Activated naive CD8-positive, alpha-beta T cell treated with anti-CD3 and anti-CD28 coated beads for 36 hours (primary cell): Measurements from ENCODE around the gene HCN1. TPM values are rescaled to one million over a fixed set of nuclear protein-coding genes. Genes with fewer than 3 reads are reported as not detected.

Experiments
- DNase-seq: peaks from one replicate; pipeline ENCODE4 v3.0.0; 2021
- H3K27ac Mint-ChIP-seq: one replicate; pipeline ENCODE4 v1.8.0; 2022; ENCODE audit warnings: mild to moderate bottlenecking, moderate library complexity, mixed read lengths
- H3K27me3 Mint-ChIP-seq: one replicate; pipeline ENCODE4 v1.8.0; 2022; ENCODE audit warnings: mild to moderate bottlenecking, mixed read lengths
- H3K36me3 Mint-ChIP-seq: one replicate; pipeline ENCODE4 v1.8.0; 2021; ENCODE audit warnings: mild to moderate bottlenecking, mixed read lengths
- H3K4me1 Mint-ChIP-seq: one replicate; pipeline ENCODE4 v1.8.0; 2021; ENCODE audit warnings: mixed read lengths
- H3K4me3 Mint-ChIP-seq: one replicate; pipeline ENCODE4 v1.8.0; 2022; ENCODE audit warnings: mild to moderate bottlenecking, moderate library complexity, mixed read lengths
- H3K9me3 Mint-ChIP-seq: one replicate; pipeline ENCODE4 v1.8.0; 2022; ENCODE audit warnings: mixed read lengths
- total RNA-seq, 2 experiments: library from RNA; stranded (reverse); gene quantifications; one replicate each; pipeline ENCODE4 v1.2.3, GENCODE V29; 2021

The HCN1 gene
- total RNA-seq, 2 experiments from 2014 or later = not detected

DNA sequence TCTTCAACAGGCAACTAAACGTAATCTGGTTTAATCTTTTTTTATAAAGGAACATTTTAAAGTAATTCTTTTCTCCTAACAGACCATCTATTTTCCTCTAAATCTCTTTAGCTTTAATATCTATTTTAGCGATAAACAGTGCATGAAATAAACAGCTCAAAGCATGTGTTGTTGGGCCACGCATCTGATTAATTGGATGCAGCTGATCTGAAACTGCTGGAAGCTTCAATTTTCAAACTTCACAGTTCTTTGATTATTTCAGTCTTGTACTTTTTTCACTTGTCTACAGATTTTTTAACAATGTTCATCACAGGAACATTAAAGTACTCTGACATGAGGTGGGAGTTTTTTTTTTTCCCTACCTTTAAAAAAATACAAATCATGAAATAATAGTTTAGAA, 443.6 kb downstream of the HCN1 start:
- Mint-ChIP-seq H3K9me3 (peaks cover 15% of the 10 kb centered on the region), H3K36me3 (no peaks in the 10 kb centered on the region), H3K4me1 (no peaks in the 10 kb centered on the region), H3K27ac (no peak overlapping the region), H3K27me3 (no peaks in the 10 kb centered on the region), H3K4me3 (no peak overlapping the region)
- DNase-seq = no peak

DNA sequence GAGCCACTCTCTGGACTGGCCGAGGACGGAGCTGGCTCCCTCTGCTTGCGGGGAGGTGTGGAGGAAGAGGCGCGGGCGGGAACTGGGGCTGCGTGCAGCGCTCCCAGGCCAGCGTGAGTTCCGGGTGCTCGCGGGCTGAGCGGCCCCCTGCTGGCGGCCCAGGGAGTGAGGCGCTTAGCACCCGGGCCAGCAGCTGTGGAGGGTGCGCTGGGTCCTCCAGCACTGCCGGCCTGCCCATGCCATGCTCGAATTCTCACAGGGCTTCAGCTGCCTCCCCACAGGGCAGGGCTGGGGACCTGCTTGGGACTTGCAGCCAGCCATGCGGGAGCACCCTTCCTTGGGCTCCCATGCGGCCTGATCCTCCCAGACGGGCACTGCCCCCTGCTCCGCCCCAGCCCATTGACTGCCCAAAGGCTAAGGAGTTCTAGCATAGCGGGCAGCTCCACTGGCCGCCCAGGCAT, 470.6 kb downstream of the HCN1 start:
- Mint-ChIP-seq H3K27me3 (no peaks in the 10 kb centered on the region), H3K4me3 (no peak overlapping the region), H3K27ac (no peak overlapping the region), H3K36me3 (no peaks in the 10 kb centered on the region), H3K9me3 (peaks cover 4% of the 10 kb centered on the region), H3K4me1 (no peaks in the 10 kb centered on the region)
- no peak for DNase-seq

- peaks cover 2% of the 10 kb centered on the region for H3K9me3 Mint-ChIP-seq
- H3K36me3 Mint-ChIP-seq = no peaks in the 10 kb centered on the region
- no peaks in the 10 kb centered on the region for H3K27me3 Mint-ChIP-seq
Observed at GRCh38 chr5:45205403-45205961, 490.7 kb downstream of the HCN1 start.

More at GRCh38 chr5:45205403-45205961, 490.7 kb downstream of the HCN1 start:
- no peak overlapping the region for H3K27ac Mint-ChIP-seq
- no peak overlapping the region for H3K4me3 Mint-ChIP-seq
- DNase-seq = no peak
- H3K4me1 Mint-ChIP-seq = no peaks in the 10 kb centered on the region
